Fibroblast of lung (primary cell): ENCODE data around the gene ZNF618. TPM values are rescaled to one million over a fixed set of nuclear protein-coding genes. Genes with fewer than 3 reads are reported as not detected.

Source experiments
- DNase-seq, 2 donors: peaks; one replicate each; pipeline versions ENCODE4 v3.0.0 to v3.0.0-alpha.2; 2010; ENCODE audit warnings: low read depth in 2 of 2
- H2AFZ ChIP-seq: 2 replicates; pipeline ENCODE4 v1.5.1; 2012; ENCODE audit warnings: low read length, control low read depth, inconsistent platforms
- H3K27ac ChIP-seq: 2 replicates; pipeline ENCODE4 v1.5.1; 2011; ENCODE audit warnings: low read length, control low read depth; ENCODE audit not compliant: insufficient read depth
- H3K27me3 ChIP-seq: 2 replicates; pipeline ENCODE4 v1.5.1; 2011; ENCODE audit warnings: mild to moderate bottlenecking, low read length; ENCODE audit not compliant: control insufficient read depth, insufficient read depth
- H3K36me3 ChIP-seq: 2 replicates; pipeline ENCODE4 v1.5.1; 2011; ENCODE audit warnings: low read length; ENCODE audit not compliant: control insufficient read depth, insufficient read depth
- H3K4me1 ChIP-seq: 2 replicates; pipeline ENCODE4 v1.5.1; 2011; ENCODE audit warnings: low read length; ENCODE audit not compliant: control insufficient read depth, insufficient read depth; ENCODE audit errors: extremely low read depth
- H3K4me2 ChIP-seq: 2 replicates; pipeline ENCODE4 v1.5.1; 2011; ENCODE audit warnings: low read length, control low read depth; ENCODE audit not compliant: insufficient read depth; ENCODE audit errors: extremely low read depth
- H3K4me3 ChIP-seq, 4 experiments: fragments of 200-600 bp in 1 of 4; sonication (generic) in 1 of 4; replicated peaks in 1 of 4; 2 replicates each; pipeline ENCODE4 v1.5.1; 2011 to 2016; ENCODE audit warnings: low read length in 4 of 4, low read depth in 3 of 4, mild to moderate bottlenecking in 3 of 4, control low read depth in 2 of 4, inconsistent platforms in 1 of 4, mixed read lengths in 1 of 4; ENCODE audit not compliant: insufficient read depth in 1 of 4; ENCODE audit errors: control extremely low read depth in 1 of 4
- H3K79me2 ChIP-seq: 2 replicates; pipeline ENCODE4 v1.5.1; 2012; ENCODE audit warnings: mild to moderate bottlenecking, low read length, inconsistent platforms; ENCODE audit not compliant: control insufficient read depth, insufficient read depth
- H3K9ac ChIP-seq: 2 replicates; pipeline ENCODE4 v1.5.1; 2011; ENCODE audit warnings: mild to moderate bottlenecking, low read length, control low read depth; ENCODE audit not compliant: insufficient read depth
- H3K9me3 ChIP-seq: 2 replicates; pipeline ENCODE4 v1.5.1; 2012; ENCODE audit warnings: low read depth, low read length; ENCODE audit not compliant: control insufficient read depth, insufficient read depth
- H4K20me1 ChIP-seq: 2 replicates; pipeline ENCODE4 v1.5.1; 2011; ENCODE audit warnings: low read length; ENCODE audit not compliant: control insufficient read depth, insufficient read depth; ENCODE audit errors: extremely low read depth
- CTCF ChIP-seq, 2 donors: IDR thresholded peaks in 1 of 2; conservative IDR thresholded peaks in 1 of 2; 1 replicate in 1 of 2; 2 replicates in 1 of 2; pipeline ENCODE4 v1.5.1; 2011 to 2012; ENCODE audit warnings: low read length in 2 of 2, control low read depth in 1 of 2, inconsistent platforms in 1 of 2, low read depth in 1 of 2, mild to moderate bottlenecking in 1 of 2
- EZH2 ChIP-seq: IDR thresholded peaks from 2 replicates; pipeline ENCODE4 v1.5.1; 2012; ENCODE audit warnings: low read length, control low read depth, mild to moderate bottlenecking; ENCODE audit errors: missing control alignments
- polyA plus RNA-seq, 2 donors: library from polyadenylated mRNA; depleted of rRNA in 1 of 2; stranded (reverse) in 1 of 2; unstranded in 1 of 2; fragments of >200 nt; gene quantifications; 2 replicates each; pipeline ENCODE4 v1.2.1, GENCODE V29; 2011 to 2012; ENCODE audit warnings: missing spikeins in 1 of 2
- total RNA-seq: library from RNA; depleted of rRNA; stranded (reverse); fragments of >200 nt; gene quantifications from 2 replicates; pipeline ENCODE4 v1.2.1, GENCODE V29; 2014

Gene ZNF618
- total and polyA plus RNA-seq, 2 donors (not counting 1 experiment from before 2014, with no cell fraction given): 6.6 to 8.6 TPM

GRCh38 chr9:113964495-113965170 lies 88.5 kb downstream of the ZNF618 start:
- Histone ChIP-seq H3K4me1 (peaks cover 5% of the 10 kb centered on the region), H4K20me1 (no peaks in the 10 kb centered on the region), H3K36me3 (peaks cover 6% of the 10 kb centered on the region), H3K9me3 (no peaks in the 10 kb centered on the region), H3K4me3 (no peak overlapping the region), H3K9ac (no peak overlapping the region), H2AFZ (no peak overlapping the region), H3K79me2 (peaks cover 5% of the 10 kb centered on the region), H3K4me2 (no peak overlapping the region), H3K27ac (no peak overlapping the region), H3K27me3 (no peaks in the 10 kb centered on the region)
- no peak for TF ChIP-seq CTCF (conservative IDR thresholded peaks at IDR 0.05 in 1 of 2, IDR thresholded peaks at IDR 0.05 in 1 of 2; ENCODE audit: low read depth in 1 of 2, low read length in 2 of 2)
- no peak for TF ChIP-seq EZH2
- no peak for DNase-seq

- TF ChIP-seq CTCF (conservative IDR thresholded peaks at IDR 0.05 in 1 of 2, IDR thresholded peaks at IDR 0.05 in 1 of 2; ENCODE audit: low read depth in 1 of 2, low read length in 2 of 2) (no peak), EZH2 (no peak)
- H3K9ac ChIP-seq: no peak overlapping the region
- H3K4me2 ChIP-seq: no peak overlapping the region
- H3K79me2 ChIP-seq: peaks cover 2% of the 10 kb centered on the region
- DNase-seq: no peak
- H4K20me1 ChIP-seq: no peaks in the 10 kb centered on the region
- H2AFZ ChIP-seq: no peak overlapping the region
- H3K9me3 ChIP-seq: no peaks in the 10 kb centered on the region
- H3K27me3 ChIP-seq: no peaks in the 10 kb centered on the region
- no peak overlapping the region for H3K27ac ChIP-seq
- H3K4me3 ChIP-seq: no peak overlapping the region
- peaks cover 4% of the 10 kb centered on the region for H3K36me3 ChIP-seq
- no peaks in the 10 kb centered on the region for H3K4me1 ChIP-seq
Measured at GRCh38 chr9:113966394-113966793, 90.3 kb downstream of the ZNF618 start.

- no peak overlapping the region for H3K9ac ChIP-seq
- peaks cover 4% of the 10 kb centered on the region for H3K36me3 ChIP-seq
- TF ChIP-seq CTCF (conservative IDR thresholded peaks at IDR 0.05 in 1 of 2, IDR thresholded peaks at IDR 0.05 in 1 of 2; ENCODE audit: low read depth in 1 of 2, low read length in 2 of 2): no peak
- TF ChIP-seq EZH2: no peak
- no peak overlapping the region for H2AFZ ChIP-seq
- no peaks in the 10 kb centered on the region for H3K9me3 ChIP-seq
- no peak overlapping the region for H3K4me2 ChIP-seq
- peaks cover 1% of the 10 kb centered on the region for H3K79me2 ChIP-seq
- H3K27me3 ChIP-seq: no peaks in the 10 kb centered on the region
- H3K4me1 ChIP-seq: no peaks in the 10 kb centered on the region
- no peak for DNase-seq
- H3K27ac ChIP-seq: no peak overlapping the region
- H4K20me1 ChIP-seq: no peaks in the 10 kb centered on the region
- no peak overlapping the region for H3K4me3 ChIP-seq
Measured at GRCh38 chr9:113967380-113967779, 91.3 kb downstream of the ZNF618 start.
